GM10248 (cell line): ENCODE results near the gene UCMA.

Experiments
- CTCF ChIA-PET: fragments of 300-600 bp; sonication (Branson Sonifier 250); formaldehyde crosslinking; extraction: SDS; loops from one replicate; lab custom pipeline; 2021; ENCODE audit warnings: antibody characterized with exemption; lab: Yijun Ruan, JAX
- POLR2A ChIA-PET: fragments of 350-650 bp; sonication (Branson Sonifier 250); formaldehyde crosslinking; extraction: SDS; loops from one replicate; lab custom pipeline; 2020; ENCODE audit warnings: antibody characterized with exemption; lab: Yijun Ruan, JAX
- DNase-seq: peaks from one replicate; pipeline ENCODE4 v3.0.0; 2012; ENCODE audit errors: extremely low spot score
- TF ChIP-seq, protein P1 (sequence below): IDR thresholded peaks from 2 replicates; pipeline ENCODE4 v1.5.1; 2012; ENCODE audit warnings: mild to moderate bottlenecking, low read depth; ENCODE audit errors: extremely low read depth, missing control alignments, control extremely low read depth

The UCMA gene

DNA sequence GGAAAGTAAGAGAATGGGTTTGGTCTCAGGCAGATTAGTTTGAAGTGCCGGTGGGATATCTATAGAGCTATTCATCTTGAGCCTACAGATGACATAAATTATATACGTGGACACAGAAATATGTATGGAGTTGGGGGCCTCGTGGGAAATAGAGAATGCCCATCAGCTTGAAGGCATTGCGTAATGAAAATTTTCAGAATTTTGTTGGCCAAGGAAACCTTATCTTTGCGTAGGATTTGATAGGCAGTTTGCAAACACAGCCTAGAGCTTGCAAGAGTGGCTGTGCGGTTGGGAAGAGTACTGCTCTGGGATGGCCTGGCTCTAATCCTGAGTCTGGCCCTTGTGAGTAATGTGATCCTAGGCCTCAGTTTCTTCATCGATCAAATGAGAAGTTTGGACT is 40.5 kb downstream of the UCMA start:
- POLR2A ChIA-PET = no interaction called here
- CTCF ChIA-PET = interaction anchor here (1.2 to 2.2 kb wide), 4 partner anchors 9 to 343 kb away, joined by 3 to 9 read pairs (median 4); no protein-coding TSS in a partner anchor
- DNase-seq = no peak
- TF ChIP-seq, protein P1, sequence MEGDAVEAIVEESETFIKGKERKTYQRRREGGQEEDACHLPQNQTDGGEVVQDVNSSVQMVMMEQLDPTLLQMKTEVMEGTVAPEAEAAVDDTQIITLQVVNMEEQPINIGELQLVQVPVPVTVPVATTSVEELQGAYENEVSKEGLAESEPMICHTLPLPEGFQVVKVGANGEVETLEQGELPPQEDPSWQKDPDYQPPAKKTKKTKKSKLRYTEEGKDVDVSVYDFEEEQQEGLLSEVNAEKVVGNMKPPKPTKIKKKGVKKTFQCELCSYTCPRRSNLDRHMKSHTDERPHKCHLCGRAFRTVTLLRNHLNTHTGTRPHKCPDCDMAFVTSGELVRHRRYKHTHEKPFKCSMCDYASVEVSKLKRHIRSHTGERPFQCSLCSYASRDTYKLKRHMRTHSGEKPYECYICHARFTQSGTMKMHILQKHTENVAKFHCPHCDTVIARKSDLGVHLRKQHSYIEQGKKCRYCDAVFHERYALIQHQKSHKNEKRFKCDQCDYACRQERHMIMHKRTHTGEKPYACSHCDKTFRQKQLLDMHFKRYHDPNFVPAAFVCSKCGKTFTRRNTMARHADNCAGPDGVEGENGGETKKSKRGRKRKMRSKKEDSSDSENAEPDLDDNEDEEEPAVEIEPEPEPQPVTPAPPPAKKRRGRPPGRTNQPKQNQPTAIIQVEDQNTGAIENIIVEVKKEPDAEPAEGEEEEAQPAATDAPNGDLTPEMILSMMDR = no peak

DNA sequence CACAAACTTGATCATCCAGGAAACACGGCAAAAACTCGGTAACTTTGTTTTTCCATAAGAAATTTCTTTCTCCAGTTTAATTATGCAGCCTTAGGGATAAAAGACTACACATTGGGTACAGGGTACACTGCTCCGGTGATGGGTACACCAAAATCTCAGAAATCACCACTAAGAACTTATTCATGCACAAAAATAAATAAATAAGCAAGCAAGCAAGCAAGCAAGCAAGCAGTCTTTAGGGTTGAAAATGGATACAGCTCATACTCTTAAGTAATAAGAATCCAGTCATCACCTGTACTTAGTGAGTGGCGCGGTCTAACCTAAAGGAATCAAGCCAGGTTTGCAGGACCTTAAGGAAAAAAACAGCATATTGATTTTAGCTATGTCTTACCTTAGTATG is 42.8 kb downstream of the UCMA start:
- TF ChIP-seq, protein P1 = no peak
- DNase-seq = no peak
- ChIA-PET CTCF (interaction anchor here (0.7 to 1.4 kb wide), 3 partner anchors 19 to 211 kb away, joined by 3 to 4 read pairs (median 3); partner anchors contain the start of gene MCM10), POLR2A (no interaction called here)

DNA sequence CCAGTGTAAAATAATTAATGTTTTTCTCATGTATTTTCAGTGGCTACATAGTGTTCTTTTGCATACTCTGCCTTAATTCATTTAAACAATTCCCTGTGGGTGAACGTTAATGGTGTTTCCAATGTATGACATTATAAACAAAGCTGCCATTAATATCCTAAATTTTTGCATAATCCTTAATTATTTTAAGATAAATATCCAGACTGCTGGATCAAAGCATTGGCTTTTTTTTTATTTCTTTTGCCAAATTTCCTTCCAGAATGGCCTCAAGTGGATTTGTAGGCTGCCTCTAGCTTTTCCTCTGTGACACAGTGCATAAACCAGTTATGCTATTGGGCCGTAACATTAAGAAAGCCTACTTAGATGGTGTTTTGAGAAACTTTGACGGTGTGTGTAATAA is 43.4 kb downstream of the UCMA start:
- ChIA-PET CTCF (interaction anchor here (0.8 to 1.4 kb wide), 3 partner anchors 10 to 211 kb away, joined by 3 to 4 read pairs (median 3); partner anchors contain the start of gene MCM10), POLR2A (no interaction called here)
- DNase-seq = no peak
- TF ChIP-seq, protein P1 = no peak

GRCh38 chr10:13189961-13190360 is 44.2 kb downstream of the UCMA start:
- POLR2A ChIA-PET = no interaction called here
- no peak for DNase-seq
- CTCF ChIA-PET = interaction anchor here (1.0 kb wide), 1 partner anchor 9 kb away, joined by 3 read pairs; no protein-coding TSS in a partner anchor
- TF ChIP-seq, protein P1 = no peak

DNA sequence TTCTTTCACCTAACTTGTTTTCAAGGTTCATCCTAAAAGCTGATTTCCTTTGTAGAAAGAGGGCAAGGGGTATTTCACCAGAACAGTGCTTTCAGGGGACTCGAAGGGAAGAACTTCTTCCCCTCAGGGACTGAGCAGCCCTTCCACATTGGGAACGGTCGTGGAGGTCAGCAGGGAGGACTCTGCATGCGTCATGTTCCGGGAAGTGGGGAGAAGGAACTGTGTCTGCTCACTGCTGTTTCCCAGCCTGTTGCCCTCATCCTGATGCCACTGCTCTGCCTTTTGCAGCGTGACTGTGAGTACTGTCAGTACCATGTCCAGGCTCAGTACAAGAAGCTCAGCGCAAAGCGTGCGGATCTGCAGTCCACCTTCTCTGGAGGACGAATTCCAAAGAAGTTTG is 45.6 kb downstream of the UCMA start:
- TF ChIP-seq, protein P1 = no peak
- POLR2A ChIA-PET = no interaction called here
- no peak for DNase-seq
- CTCF ChIA-PET = interaction anchor here (1.1 to 2.7 kb wide), 3 partner anchors 12 to 114 kb away, joined by 3 to 6 read pairs (median 3); no protein-coding TSS in a partner anchor

DNA sequence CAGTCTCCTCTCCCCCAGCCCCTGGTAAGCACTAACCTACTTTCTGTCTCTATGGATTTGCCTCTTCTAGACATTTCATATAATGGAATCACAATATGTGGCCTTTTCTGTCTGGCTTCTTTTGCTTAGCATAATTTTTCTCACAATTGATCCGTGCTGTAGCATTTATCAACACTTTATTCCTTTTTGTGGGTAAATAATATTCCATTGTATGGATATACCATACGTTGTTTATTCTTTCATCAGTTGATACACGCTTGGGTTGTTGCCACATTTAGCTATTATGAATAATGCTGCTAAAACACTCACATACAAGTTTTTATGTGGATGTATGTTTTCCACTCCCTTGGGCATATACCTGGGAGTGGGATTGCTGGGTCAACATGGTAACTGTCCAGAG is 47.0 kb downstream of the UCMA start:
- TF ChIP-seq, protein P1 = no peak
- POLR2A ChIA-PET = interaction anchor here (0.6 kb wide), 1 partner anchor 130 kb away, joined by 3 read pairs; no protein-coding TSS in a partner anchor
- no peak for DNase-seq
- CTCF ChIA-PET = interaction anchor here (1.0 to 2.7 kb wide), 4 partner anchors 11 to 27 kb away, joined by 3 to 6 read pairs (median 4); no protein-coding TSS in a partner anchor
